Panc1 (cell line): ENCODE data around the gene CCDC187.

Experiments used
- TCF7L2 ChIP-seq: IDR thresholded peaks from 2 replicates; pipeline ENCODE4 v1.6.1; 2011; ENCODE audit warnings: mild to moderate bottlenecking, low read depth, low read length, inconsistent platforms
- TF ChIP-seq, protein P1 (sequence below): fragments of 450-650 bp; IDR thresholded peaks from 2 replicates; pipeline ENCODE4 v1.5.1; 2017; ENCODE audit warnings: mild to moderate bottlenecking

DNA sequence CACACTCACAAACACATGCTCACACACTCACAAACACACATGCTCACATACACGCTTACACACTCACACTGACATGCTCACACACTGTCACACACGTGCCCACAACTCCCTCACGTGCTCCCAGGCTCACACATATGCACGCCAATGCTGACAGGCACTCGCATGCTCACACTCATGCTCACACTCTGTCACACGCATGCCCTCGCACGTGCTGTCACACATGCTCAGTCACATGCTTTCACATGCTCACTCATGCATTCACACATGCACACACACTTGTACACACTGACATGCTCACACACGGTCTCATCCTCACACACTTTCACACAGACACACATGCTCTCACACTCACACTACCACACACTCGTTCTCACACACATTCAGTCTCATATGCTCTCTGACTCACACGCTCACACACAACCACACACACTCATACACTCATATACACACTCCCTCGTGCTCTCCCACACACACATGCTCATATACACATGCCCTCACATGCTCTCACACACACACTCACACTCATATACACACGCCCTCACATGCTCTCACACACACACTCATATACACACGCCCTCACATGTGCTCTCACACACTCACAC lies 10.3 kb downstream of the CCDC187 start:
- TF ChIP-seq, protein P1, sequence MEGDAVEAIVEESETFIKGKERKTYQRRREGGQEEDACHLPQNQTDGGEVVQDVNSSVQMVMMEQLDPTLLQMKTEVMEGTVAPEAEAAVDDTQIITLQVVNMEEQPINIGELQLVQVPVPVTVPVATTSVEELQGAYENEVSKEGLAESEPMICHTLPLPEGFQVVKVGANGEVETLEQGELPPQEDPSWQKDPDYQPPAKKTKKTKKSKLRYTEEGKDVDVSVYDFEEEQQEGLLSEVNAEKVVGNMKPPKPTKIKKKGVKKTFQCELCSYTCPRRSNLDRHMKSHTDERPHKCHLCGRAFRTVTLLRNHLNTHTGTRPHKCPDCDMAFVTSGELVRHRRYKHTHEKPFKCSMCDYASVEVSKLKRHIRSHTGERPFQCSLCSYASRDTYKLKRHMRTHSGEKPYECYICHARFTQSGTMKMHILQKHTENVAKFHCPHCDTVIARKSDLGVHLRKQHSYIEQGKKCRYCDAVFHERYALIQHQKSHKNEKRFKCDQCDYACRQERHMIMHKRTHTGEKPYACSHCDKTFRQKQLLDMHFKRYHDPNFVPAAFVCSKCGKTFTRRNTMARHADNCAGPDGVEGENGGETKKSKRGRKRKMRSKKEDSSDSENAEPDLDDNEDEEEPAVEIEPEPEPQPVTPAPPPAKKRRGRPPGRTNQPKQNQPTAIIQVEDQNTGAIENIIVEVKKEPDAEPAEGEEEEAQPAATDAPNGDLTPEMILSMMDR: no peak
- no peak for TF ChIP-seq TCF7L2
